DMS114 treated with DMSO at 0.1 percent for 48 hours (cell line): Measurements from ENCODE around the gene ZFC3H1.
"Not testable (repeated sequence)": the region's sequence is repeated elsewhere in the genome, so short reads cannot be mapped to it uniquely, and the experiment has no call there.

Source experiments
- DNase-seq: peaks from one replicate; lab custom pipeline; 2025; ENCODE audit not compliant: unreplicated experiment; lab: John Stamatoyannopoulos, UW

The ZFC3H1 gene

GRCh38 chr12:71581206-71581605, 82.4 kb downstream of the ZFC3H1 start:
- DNase-seq: no peak

- DNase-seq: no peak
Measured at GRCh38 chr12:71578694-71579258, 84.9 kb downstream of the ZFC3H1 start.

GRCh38 chr12:71576496-71576895, 87.2 kb downstream of the ZFC3H1 start:
- DNase-seq: no peak

- not testable (repeated sequence) for DNase-seq
Measured at GRCh38 chr12:71569885-71570284, 93.8 kb downstream of the ZFC3H1 start.

- DNase-seq: no peak
Measured at GRCh38 chr12:71567537-71567936, 96.1 kb downstream of the ZFC3H1 start.

- DNase-seq: no peak
Measured at GRCh38 chr12:71566655-71567054, 97.0 kb downstream of the ZFC3H1 start.

- DNase-seq: no peak
Measured at GRCh38 chr12:71565535-71565934, 98.1 kb downstream of the ZFC3H1 start.

- DNase-seq: no peak
Measured at GRCh38 chr12:71562676-71563595, 100.7 kb downstream of the ZFC3H1 start.
